ENCODE measurements around the gene ACSF3. TPM values are rescaled to one million over a fixed set of nuclear protein-coding genes. Genes with fewer than 3 reads are reported as not detected.

Gene ACSF3
- total RNA-seq, 1 donor from 2014 or later, result 14.5 TPM

DNA sequence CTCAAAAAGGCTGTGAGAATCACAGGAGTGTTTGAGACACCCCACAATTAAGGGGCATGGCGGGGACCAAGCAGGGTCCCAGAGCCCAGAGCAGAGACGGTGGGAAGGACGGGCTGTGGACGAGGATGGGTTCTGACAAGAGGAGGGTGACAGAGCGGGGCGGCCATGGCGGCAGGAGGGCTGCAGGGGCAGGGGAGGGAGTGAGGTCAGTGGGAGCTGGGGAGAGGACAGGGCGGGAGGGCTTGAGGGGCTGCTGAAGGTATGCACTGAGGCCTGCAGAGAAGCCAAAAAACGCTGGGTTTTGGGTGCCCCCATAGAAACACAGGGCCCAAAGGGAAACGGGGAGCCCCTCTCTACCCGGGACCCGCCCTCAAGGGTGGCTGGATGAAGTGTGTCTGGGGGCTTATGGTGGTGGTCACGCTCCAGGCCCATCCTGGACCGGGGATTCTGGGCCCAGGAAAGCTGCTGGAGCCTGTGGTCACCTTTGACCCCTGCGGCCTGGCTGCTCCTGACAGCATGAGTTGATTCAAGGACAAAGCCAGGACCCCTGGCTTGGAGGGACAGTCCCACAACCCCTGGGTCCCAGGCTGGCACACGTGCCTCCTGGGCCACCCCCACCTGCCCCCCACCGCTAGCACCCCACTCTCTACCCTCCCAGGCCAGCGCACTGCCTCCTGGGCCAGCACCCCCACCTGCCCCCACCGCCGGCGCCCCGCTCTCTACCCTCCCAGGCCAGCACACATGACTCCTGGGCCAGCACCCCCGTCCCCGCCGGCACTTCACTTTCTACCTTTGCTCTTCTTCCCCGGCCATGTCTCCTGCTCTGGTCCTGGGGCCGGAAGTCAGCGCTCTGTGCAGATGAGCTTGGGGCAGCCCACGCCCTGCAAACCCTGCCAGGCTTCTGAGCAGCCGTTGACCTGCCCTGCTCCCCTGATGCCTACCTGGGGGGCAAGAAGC is 31.0 kb upstream of the ACSF3 start:
- peak overlapping the region; percentile 78 for H3K27ac Mint-ChIP-seq
- no peaks in the 10 kb centered on the region for H3K36me3 Mint-ChIP-seq
- no peak for DNase-seq (ENCODE audit: low spot score)

DNA sequence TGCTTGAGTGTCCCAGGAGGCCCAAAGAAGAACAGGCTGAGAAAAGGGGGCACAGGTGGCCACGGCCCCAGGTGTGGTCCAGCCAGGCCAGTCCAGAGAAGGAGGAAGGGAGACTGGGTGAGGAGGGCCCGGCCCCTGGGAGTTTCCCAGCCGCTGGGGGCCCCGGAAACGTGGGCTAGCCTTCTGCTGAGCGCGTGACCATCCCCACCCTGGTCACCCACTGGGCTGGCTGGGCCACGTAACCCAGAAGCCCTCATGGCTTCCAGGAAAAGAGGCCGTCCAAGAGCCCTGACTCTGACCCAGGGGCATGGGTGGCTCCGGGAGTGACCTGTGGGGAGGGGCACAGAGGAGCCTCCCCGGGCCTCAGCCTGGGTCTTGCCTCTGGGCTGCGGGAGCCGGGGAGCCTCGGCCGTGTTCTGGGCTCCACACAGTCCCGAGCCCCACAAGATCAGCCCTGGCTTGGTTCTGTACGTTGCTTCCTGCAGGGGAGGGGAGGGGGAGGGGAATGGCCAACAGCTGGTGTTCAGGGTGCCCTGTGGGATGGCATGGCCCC is 29.8 kb upstream of the ACSF3 start:
- Mint-ChIP-seq H3K36me3 (no peaks in the 10 kb centered on the region), H3K27me3 (ENCODE audit: insufficient read depth, low read depth) (peaks cover 3% of the 10 kb centered on the region), H3K9me3 (no peaks in the 10 kb centered on the region), H3K4me1 (peaks cover 24% of the 10 kb centered on the region), H3K4me3 (peak overlapping the region; percentile 50), H3K27ac (no peak overlapping the region)
- peaks cover 22% of the 10 kb centered on the region for H3K4me1 ChIP-seq
- no peak overlapping the region for H3K4me3 ChIP-seq
- no peaks in the 10 kb centered on the region for H4K20me1 ChIP-seq (ENCODE audit: low read depth)
- H3F3A ChIP-seq (ENCODE audit: low read depth), result peaks cover 3% of the 10 kb centered on the region
- H3K9me3 ChIP-seq (ENCODE audit: low read depth), result no peaks in the 10 kb centered on the region
- no peak overlapping the region for H3K27ac ChIP-seq
- H3K36me3 ChIP-seq, result no peaks in the 10 kb centered on the region
- H2AFZ ChIP-seq (replicated peaks), result no peak overlapping the region
- H3K79me2 ChIP-seq (ENCODE audit: low read depth), result no peaks in the 10 kb centered on the region
- H3K27me3 ChIP-seq, result no peaks in the 10 kb centered on the region
- H3K4me2 ChIP-seq, result no peak overlapping the region
- no peak overlapping the region for H3K9ac ChIP-seq
- no peak for TF ChIP-seq CTCF (IDR thresholded peaks at IDR 0.05)
- TF ChIP-seq EZH2phosphoT487 (IDR thresholded peaks at IDR 0.05), result no peak
- no peak for TF ChIP-seq EZH2 (IDR thresholded peaks at IDR 0.05)
- no peak for DNase-seq (ENCODE audit: low spot score)

More for the DNA sequence above, 31.0 kb upstream of the ACSF3 start:
- Histone ChIP-seq H4K20me1 (ENCODE audit: low read depth) (no peaks in the 10 kb centered on the region), H3K79me2 (ENCODE audit: low read depth) (no peaks in the 10 kb centered on the region), H3K9ac (no peak overlapping the region), H3K27me3 (no peaks in the 10 kb centered on the region), H3K36me3 (no peaks in the 10 kb centered on the region), H3K9me3 (ENCODE audit: low read depth) (no peaks in the 10 kb centered on the region), H3K27ac (no peak overlapping the region), H3K4me3 (no peak overlapping the region), H3K4me1 (peaks cover 22% of the 10 kb centered on the region), H3F3A (ENCODE audit: low read depth) (peaks cover 3% of the 10 kb centered on the region), H3K4me2 (no peak overlapping the region), H2AFZ (replicated peaks) (no peak overlapping the region)
- H3K4me1 Mint-ChIP-seq, result peaks cover 24% of the 10 kb centered on the region
- TF ChIP-seq EZH2phosphoT487 (IDR thresholded peaks at IDR 0.05) (no peak), EZH2 (IDR thresholded peaks at IDR 0.05) (no peak), CTCF (IDR thresholded peaks at IDR 0.05) (no peak)
- no peak overlapping the region for H3K4me3 Mint-ChIP-seq
- H3K27me3 Mint-ChIP-seq (ENCODE audit: insufficient read depth, low read depth), result peaks cover 4% of the 10 kb centered on the region
- H3K9me3 Mint-ChIP-seq, result no peaks in the 10 kb centered on the region

DNA sequence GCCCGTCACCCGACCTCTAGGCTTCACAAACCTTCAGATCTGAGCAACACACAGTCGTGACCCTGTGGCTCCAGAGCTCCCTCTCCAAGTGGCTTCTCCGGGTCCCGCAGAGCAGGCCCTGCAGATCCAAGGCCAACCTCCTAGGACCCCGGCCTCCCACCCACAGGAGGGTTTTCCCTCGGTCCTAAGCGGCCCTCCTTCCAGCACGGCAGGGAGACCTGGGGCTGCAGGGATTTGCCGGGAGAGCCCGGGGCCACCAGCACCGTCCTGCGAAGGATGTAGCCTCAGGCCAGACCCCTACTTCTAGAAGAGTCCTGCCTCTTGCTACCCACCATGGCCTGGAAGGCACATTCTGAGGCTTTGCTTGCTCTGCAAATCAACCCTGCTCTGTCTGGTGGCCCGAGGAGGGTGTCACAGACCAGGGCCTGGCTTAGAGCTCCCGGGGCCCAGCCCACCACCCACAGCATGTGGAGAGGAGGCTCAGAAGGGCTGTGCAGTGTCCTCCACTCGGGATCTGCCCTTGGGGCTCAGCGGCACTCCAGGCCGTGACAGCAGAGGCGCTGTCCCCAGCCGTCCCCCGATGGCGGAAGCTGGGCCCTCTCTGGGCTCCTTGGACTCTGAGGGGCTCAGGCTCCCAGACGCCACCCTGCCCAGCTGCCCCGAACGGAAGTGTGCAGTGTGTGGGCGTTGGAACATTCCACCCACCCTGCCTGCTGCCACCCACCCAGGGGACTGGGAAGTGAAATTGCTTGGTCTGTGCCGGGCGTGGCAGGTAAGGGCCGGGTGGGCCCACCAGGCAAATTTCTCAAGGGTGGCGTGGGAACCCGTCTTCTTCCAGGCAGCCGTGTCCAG is 28.8 kb upstream of the ACSF3 start:
- peak overlapping the region; percentile 38 for H3K27ac Mint-ChIP-seq
- no peak overlapping the region for H3K27ac ChIP-seq
- H3K27me3 Mint-ChIP-seq (ENCODE audit: insufficient read depth, low read depth), result peaks cover 2% of the 10 kb centered on the region

More for the DNA sequence above, 28.8 kb upstream of the ACSF3 start:
- TF ChIP-seq EZH2phosphoT487 (IDR thresholded peaks at IDR 0.05) (no peak), CTCF (IDR thresholded peaks at IDR 0.05) (no peak), EZH2 (IDR thresholded peaks at IDR 0.05) (no peak)
- Histone ChIP-seq H3K9me3 (ENCODE audit: low read depth) (no peaks in the 10 kb centered on the region), H3K27me3 (no peaks in the 10 kb centered on the region), H3K79me2 (ENCODE audit: low read depth) (no peaks in the 10 kb centered on the region), H2AFZ (replicated peaks) (no peak overlapping the region), H3K4me2 (no peak overlapping the region), H3K4me1 (peaks cover 22% of the 10 kb centered on the region), H3F3A (ENCODE audit: low read depth) (peaks cover 3% of the 10 kb centered on the region), H3K4me3 (no peak overlapping the region), H3K36me3 (no peaks in the 10 kb centered on the region), H4K20me1 (ENCODE audit: low read depth) (no peaks in the 10 kb centered on the region), H3K9ac (no peak overlapping the region)
- H3K36me3 Mint-ChIP-seq, result no peaks in the 10 kb centered on the region
- H3K4me3 Mint-ChIP-seq, result no peak overlapping the region
- peaks cover 23% of the 10 kb centered on the region for H3K4me1 Mint-ChIP-seq
- no peak for DNase-seq (ENCODE audit: low spot score)
- H3K9me3 Mint-ChIP-seq, result no peaks in the 10 kb centered on the region

All from neural progenitor cell (in vitro differentiated cells).